Measurements from ENCODE around the gene GNG12. TPM values are rescaled to one million over a fixed set of nuclear protein-coding genes. Genes with fewer than 3 reads are reported as not detected.

The GNG12 gene
- total and polyA plus RNA-seq, 5 donors: 12.2 to 44.9 (median 30.7) TPM

- DNase-seq (no peak), ATAC-seq (no peak)
- Histone ChIP-seq H3K27ac (ENCODE audit: low read length) (peak overlapping the region; percentile 57), H3K27me3 (ENCODE audit: control insufficient read depth, insufficient read depth) (no peaks in the 10 kb centered on the region), H3K4me3 (ENCODE audit: low read length) (peak overlapping the region; percentile 59), H3K4me1 (ENCODE audit: control insufficient read depth, insufficient read depth, low read length) (no peaks in the 10 kb centered on the region), H3K9me3 (ENCODE audit: control insufficient read depth, low read length) (no peaks in the 10 kb centered on the region)
- intact Hi-C loops (cut with DNase I): loop anchor here in 3 of 4 donors (5.0 to 10.0 kb wide), 3 partner anchors 56 to 296 kb away; no protein-coding TSS in a partner anchor
- WGBS: 27% methylated on average over 7 of the region's 7 CpGs
Measured at GRCh38 chr1:67830928-67831830, 2.1 kb downstream of the GNG12 start.

GRCh38 chr1:67830226-67830625 lies 3.0 kb downstream of the GNG12 start:
- intact Hi-C loops (cut with DNase I): loop anchor here in 3 of 4 donors (5.0 to 10.0 kb wide), 3 partner anchors 55 to 295 kb away; no protein-coding TSS in a partner anchor

GRCh38 chr1:67827688-67828087 lies 5.6 kb downstream of the GNG12 start:
- no peaks in the 10 kb centered on the region for H3K27me3 ChIP-seq (ENCODE audit: control insufficient read depth, insufficient read depth)
- no peak overlapping the region for H3K27ac ChIP-seq (ENCODE audit: low read length)
- intact Hi-C loops (cut with DNase I): no loop called here
- no peak for ATAC-seq
- no peaks in the 10 kb centered on the region for H3K9me3 ChIP-seq (ENCODE audit: control insufficient read depth, low read length)
- 97% methylated on average over 4 of the region's 4 CpGs for WGBS
- H3K4me3 ChIP-seq (ENCODE audit: low read length): no peak overlapping the region
- no peak for DNase-seq
- peaks cover 2% of the 10 kb centered on the region for H3K4me1 ChIP-seq (ENCODE audit: control insufficient read depth, insufficient read depth, low read length)

More at GRCh38 chr1:67830226-67830625, 3.0 kb downstream of the GNG12 start:
- DNase-seq (no peak), ATAC-seq (no peak)
- 64% methylated on average over 5 of the region's 5 CpGs for WGBS
- Histone ChIP-seq H3K4me3 (ENCODE audit: low read length) (no peak overlapping the region), H3K27me3 (ENCODE audit: control insufficient read depth, insufficient read depth) (no peaks in the 10 kb centered on the region), H3K4me1 (ENCODE audit: control insufficient read depth, insufficient read depth, low read length) (peaks cover 2% of the 10 kb centered on the region), H3K27ac (ENCODE audit: low read length) (no peak overlapping the region), H3K9me3 (ENCODE audit: control insufficient read depth, low read length) (no peaks in the 10 kb centered on the region)

GRCh38 chr1:67825591-67825990 lies 7.7 kb downstream of the GNG12 start:
- DNase-seq: no peak
- H3K4me1 ChIP-seq (ENCODE audit: control insufficient read depth, insufficient read depth, low read length): peaks cover 2% of the 10 kb centered on the region
- no peak overlapping the region for H3K4me3 ChIP-seq (ENCODE audit: low read length)
- H3K27me3 ChIP-seq (ENCODE audit: control insufficient read depth, insufficient read depth): no peaks in the 10 kb centered on the region
- H3K9me3 ChIP-seq (ENCODE audit: control insufficient read depth, low read length): no peaks in the 10 kb centered on the region
- H3K27ac ChIP-seq (ENCODE audit: low read length): no peak overlapping the region
- ATAC-seq: no peak
- 83% methylated on average over 4 of the region's 4 CpGs for WGBS
- intact Hi-C loops (cut with DNase I): no loop called here

GRCh38 chr1:67824766-67825165 lies 8.5 kb downstream of the GNG12 start:
- intact Hi-C loops (cut with DNase I): no loop called here
- DNase-seq (no peak), ATAC-seq (no peak)
- peaks cover 2% of the 10 kb centered on the region for H3K4me1 ChIP-seq (ENCODE audit: control insufficient read depth, insufficient read depth, low read length)
- no peaks in the 10 kb centered on the region for H3K9me3 ChIP-seq (ENCODE audit: control insufficient read depth, low read length)
- H3K27me3 ChIP-seq (ENCODE audit: control insufficient read depth, insufficient read depth): no peaks in the 10 kb centered on the region
- WGBS: 95% methylated on average over 1 of the region's 1 CpG
- H3K27ac ChIP-seq (ENCODE audit: low read length): no peak overlapping the region
- H3K4me3 ChIP-seq (ENCODE audit: low read length): no peak overlapping the region

- H3K27ac ChIP-seq (ENCODE audit: low read length): no peak overlapping the region
- H3K27me3 ChIP-seq (ENCODE audit: control insufficient read depth, insufficient read depth): no peaks in the 10 kb centered on the region
- H3K4me3 ChIP-seq (ENCODE audit: low read length): no peak overlapping the region
- intact Hi-C loops (cut with DNase I): no loop called here
- no peaks in the 10 kb centered on the region for H3K9me3 ChIP-seq (ENCODE audit: control insufficient read depth, low read length)
- no peak for ATAC-seq
- DNase-seq: no peak
- H3K4me1 ChIP-seq (ENCODE audit: control insufficient read depth, insufficient read depth, low read length): peaks cover 2% of the 10 kb centered on the region
- 90% methylated on average over 4 of the region's 4 CpGs for WGBS
Measured at GRCh38 chr1:67823615-67824014, 9.7 kb downstream of the GNG12 start.

- Histone ChIP-seq H3K9me3 (ENCODE audit: control insufficient read depth, low read length) (no peaks in the 10 kb centered on the region), H3K4me3 (ENCODE audit: low read length) (no peak overlapping the region), H3K27ac (ENCODE audit: low read length) (no peak overlapping the region), H3K4me1 (ENCODE audit: control insufficient read depth, insufficient read depth, low read length) (peaks cover 2% of the 10 kb centered on the region), H3K27me3 (ENCODE audit: control insufficient read depth, insufficient read depth) (no peaks in the 10 kb centered on the region)
- intact Hi-C loops (cut with DNase I): no loop called here
- DNase-seq (no peak), ATAC-seq (no peak)
- WGBS: 84% methylated on average over 4 of the region's 4 CpGs
Measured at GRCh38 chr1:67821263-67821662, 12.0 kb downstream of the GNG12 start.

- Histone ChIP-seq H3K27ac (ENCODE audit: low read length) (no peak overlapping the region), H3K4me3 (ENCODE audit: low read length) (no peak overlapping the region), H3K9me3 (ENCODE audit: control insufficient read depth, low read length) (no peaks in the 10 kb centered on the region), H3K27me3 (ENCODE audit: control insufficient read depth, insufficient read depth) (no peaks in the 10 kb centered on the region), H3K4me1 (ENCODE audit: control insufficient read depth, insufficient read depth, low read length) (peaks cover 2% of the 10 kb centered on the region)
- WGBS: 93% methylated on average over 8 of the region's 8 CpGs
- intact Hi-C loops (cut with DNase I): no loop called here
- ATAC-seq: no peak
- no peak for DNase-seq
Measured at GRCh38 chr1:67818725-67819301, 14.5 kb downstream of the GNG12 start.

GRCh38 chr1:67818162-67818561 lies 15.1 kb downstream of the GNG12 start:
- ATAC-seq: no peak
- intact Hi-C loops (cut with DNase I): no loop called here
- Histone ChIP-seq H3K4me3 (ENCODE audit: low read length) (no peak overlapping the region), H3K4me1 (ENCODE audit: control insufficient read depth, insufficient read depth, low read length) (peaks cover 2% of the 10 kb centered on the region), H3K27ac (ENCODE audit: low read length) (no peak overlapping the region), H3K9me3 (ENCODE audit: control insufficient read depth, low read length) (no peaks in the 10 kb centered on the region), H3K27me3 (ENCODE audit: control insufficient read depth, insufficient read depth) (no peaks in the 10 kb centered on the region)
- WGBS: 98% methylated on average over 1 of the region's 1 CpG
- no peak for DNase-seq

GRCh38 chr1:67817319-67817718 lies 15.9 kb downstream of the GNG12 start:
- no peak overlapping the region for H3K27ac ChIP-seq (ENCODE audit: low read length)
- DNase-seq: peak in 1 of 3 donors; percentile 32
- no peaks in the 10 kb centered on the region for H3K27me3 ChIP-seq (ENCODE audit: control insufficient read depth, insufficient read depth)
- H3K9me3 ChIP-seq (ENCODE audit: control insufficient read depth, low read length): no peaks in the 10 kb centered on the region
- peaks cover 2% of the 10 kb centered on the region for H3K4me1 ChIP-seq (ENCODE audit: control insufficient read depth, insufficient read depth, low read length)
- intact Hi-C loops (cut with DNase I): no loop called here
- H3K4me3 ChIP-seq (ENCODE audit: low read length): no peak overlapping the region
- peak; percentile 18 to 42 for ATAC-seq
- WGBS: 98% methylated on average over 1 of the region's 1 CpG

GRCh38 chr1:67816506-67816905 lies 16.8 kb downstream of the GNG12 start:
- no peak overlapping the region for H3K4me3 ChIP-seq (ENCODE audit: low read length)
- no peaks in the 10 kb centered on the region for H3K27me3 ChIP-seq (ENCODE audit: control insufficient read depth, insufficient read depth)
- WGBS: 95% methylated on average over 6 of the region's 6 CpGs
- H3K4me1 ChIP-seq (ENCODE audit: control insufficient read depth, insufficient read depth, low read length): peaks cover 2% of the 10 kb centered on the region
- H3K27ac ChIP-seq (ENCODE audit: low read length): no peak overlapping the region
- DNase-seq (no peak), ATAC-seq (peak in 1 of 2 donors; percentile 7)
- intact Hi-C loops (cut with DNase I): no loop called here
- H3K9me3 ChIP-seq (ENCODE audit: control insufficient read depth, low read length): no peaks in the 10 kb centered on the region

Measured in right cardiac atrium (tissue), 5 donors.